NCI-H1417 (cell line): ENCODE results near the gene TIMM23B.
"Not testable (repeated sequence)": the region's sequence is repeated elsewhere in the genome, so short reads cannot be mapped to it uniquely, and the experiment has no call there.

Experiments
- DNase-seq, 3 experiments: peaks; one replicate each; lab custom pipeline; 2025; lab: John Stamatoyannopoulos, UW

Gene TIMM23B

GRCh38 chr10:49941447-49942338 is at the start of gene TIMM23B, which contains the start of gene PARG:
TSS of gene TIMM23B (plus strand) at chr10:49942053. CDS start at chr10:49942195, 142 bp downstream.
TSS of gene PARG (minus strand) at chr10:49942027. CDS start at chr10:49941725, 302 bp downstream.
- DNase-seq = peak; percentile 55 to 76 (median 69)

GRCh38 chr10:49899999-49900398 is 41.9 kb upstream of the TIMM23B start:
- not testable (repeated sequence) for DNase-seq

GRCh38 chr10:49900406-49900805 is 41.4 kb upstream of the TIMM23B start:
- DNase-seq = not testable (repeated sequence)

GRCh38 chr10:49903829-49904228 is 38.0 kb upstream of the TIMM23B start:
- not testable (repeated sequence) for DNase-seq

- not testable (repeated sequence) for DNase-seq
These were observed 33.4 kb upstream of the TIMM23B start for GRCh38 chr10:49908290-49909080.

- not testable (repeated sequence) for DNase-seq
These were observed 31.6 kb upstream of the TIMM23B start for GRCh38 chr10:49910295-49910694.

GRCh38 chr10:49916451-49916850 is 25.4 kb upstream of the TIMM23B start:
- not testable (repeated sequence) for DNase-seq

GRCh38 chr10:49917927-49918326 is 23.9 kb upstream of the TIMM23B start:
- not testable (repeated sequence) for DNase-seq

- not testable (repeated sequence) for DNase-seq
These were observed 19.8 kb upstream of the TIMM23B start for GRCh38 chr10:49922041-49922440.

GRCh38 chr10:49923572-49923971 is 18.3 kb upstream of the TIMM23B start:
- DNase-seq = not testable (repeated sequence)

GRCh38 chr10:49931276-49931675 is 10.6 kb upstream of the TIMM23B start:
- not testable (repeated sequence) for DNase-seq

GRCh38 chr10:49931959-49932728 is 9.7 kb upstream of the TIMM23B start:
- DNase-seq = not testable (repeated sequence)

GRCh38 chr10:49942339-49942705 is 469 bp downstream of the TIMM23B start:
- DNase-seq = peak in 1 of 3 experiments; percentile 39

GRCh38 chr10:49943607-49944006 is 1.8 kb downstream of the TIMM23B start:
- DNase-seq = not testable (repeated sequence)

- DNase-seq = not testable (repeated sequence)
These were observed 6.3 kb downstream of the TIMM23B start for GRCh38 chr10:49948142-49948541.

- not testable (repeated sequence) for DNase-seq
These were observed 6.9 kb downstream of the TIMM23B start for GRCh38 chr10:49948737-49949136.

GRCh38 chr10:49952006-49952405 is 10.2 kb downstream of the TIMM23B start:
- DNase-seq = not testable (repeated sequence)

GRCh38 chr10:49953122-49953521 is 11.3 kb downstream of the TIMM23B start:
- DNase-seq = not testable (repeated sequence)

GRCh38 chr10:49970331-49970857 is 28.5 kb downstream of the TIMM23B start:
- not testable (repeated sequence) for DNase-seq

GRCh38 chr10:49971466-49971865 is 29.6 kb downstream of the TIMM23B start:
- DNase-seq = not testable (repeated sequence)

- not testable (repeated sequence) for DNase-seq
These were observed 30.2 kb downstream of the TIMM23B start for GRCh38 chr10:49972094-49972493.
